Measurements from ENCODE around the gene DLGAP4.

- TF ChIP-seq EP300 (IDR thresholded peaks at IDR 0.05; ENCODE audit: low read depth) (no peak), POLR2A (IDR thresholded peaks at IDR 0.05) (no peak), CTCF (IDR thresholded peaks at IDR 0.05) (no peak)
Measured at GRCh38 chr20:36445847-36446246, 139.7 kb downstream of the DLGAP4 start.
